ENCODE data around the gene SPATA31D1.
"Not testable (repeated sequence)": the region's sequence is repeated elsewhere in the genome, so short reads cannot be mapped to it uniquely, and the experiment has no call there.

Gene SPATA31D1

GRCh38 chr9:81988472-81988871, at the start of gene SPATA31D1:
SPATA31D1 (plus strand) TSS chr9:81988772; CDS start chr9:81988819, 47 bp downstream.
- not testable (repeated sequence) for H3K36me3 ChIP-seq, H3K4me3 ChIP-seq, H3K9ac ChIP-seq, H3K9me3 ChIP-seq, H3K4me2 ChIP-seq, H3K4me1 ChIP-seq, H3K27ac ChIP-seq, H3K27me3 ChIP-seq, H4K20me1 ChIP-seq

DNA sequence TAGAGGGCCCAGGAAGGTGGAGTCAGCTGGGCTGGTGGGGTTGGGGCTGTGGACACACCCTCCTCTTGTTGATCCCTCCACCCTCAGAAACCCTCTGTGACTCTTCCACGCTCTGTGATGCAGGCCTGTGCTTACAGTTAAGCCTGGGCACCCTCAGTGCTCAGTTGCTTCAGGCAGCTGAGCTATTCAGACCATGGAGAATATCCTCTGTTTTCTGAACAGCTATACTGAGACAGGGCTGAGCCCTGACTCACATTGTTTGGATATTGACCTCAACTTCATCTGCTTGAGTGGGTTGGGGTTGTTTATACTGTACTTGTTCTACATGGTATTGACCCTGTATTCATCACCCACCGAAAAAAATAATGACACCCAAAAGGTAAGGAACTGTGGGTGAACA, 45.2 kb upstream of the SPATA31D1 start, which contains the start of gene SPATA31D3:
SPATA31D3 (plus strand) TSS at position 108 of the 400 bp plus-strand sequence; CDS start at position 194, 86 bp downstream.
- H3K9me3 ChIP-seq, H3K27me3 ChIP-seq, H3K4me1 ChIP-seq, H3K9ac ChIP-seq, H3K36me3 ChIP-seq, H3K27ac ChIP-seq, H3K4me2 ChIP-seq, H4K20me1 ChIP-seq, H3K4me3 ChIP-seq: not testable (repeated sequence)

- H3K4me3 ChIP-seq, H3K4me1 ChIP-seq, H3K4me2 ChIP-seq, H3K36me3 ChIP-seq, H3K9ac ChIP-seq, H4K20me1 ChIP-seq, H3K9me3 ChIP-seq, H3K27ac ChIP-seq, H3K27me3 ChIP-seq: not testable (repeated sequence)
These were observed 39.9 kb upstream of the SPATA31D1 start for GRCh38 chr9:81948650-81949049.

GRCh38 chr9:81953096-81953495, 35.5 kb upstream of the SPATA31D1 start:
- H3K27me3 ChIP-seq, result no peaks in the 10 kb centered on the region
- H3K36me3 ChIP-seq, result no peaks in the 10 kb centered on the region
- no peak overlapping the region for H3K9ac ChIP-seq
- H3K27ac ChIP-seq, result no peak overlapping the region
- H3K9me3 ChIP-seq, result peaks cover 36% of the 10 kb centered on the region
- H3K4me3 ChIP-seq, result no peak overlapping the region
- no peak overlapping the region for H3K4me2 ChIP-seq
- H3K4me1 ChIP-seq, result no peaks in the 10 kb centered on the region
- H4K20me1 ChIP-seq, result no peaks in the 10 kb centered on the region
- no peak for TF ChIP-seq Cebpa-rat (IDR thresholded peaks at IDR 0.05)

GRCh38 chr9:81955625-81956024, 32.9 kb upstream of the SPATA31D1 start:
- Histone ChIP-seq H3K9me3 (peaks cover 36% of the 10 kb centered on the region), H4K20me1 (no peaks in the 10 kb centered on the region), H3K4me1 (no peaks in the 10 kb centered on the region), H3K4me3 (no peak overlapping the region), H3K4me2 (no peak overlapping the region), H3K27ac (no peak overlapping the region), H3K36me3 (no peaks in the 10 kb centered on the region), H3K27me3 (no peaks in the 10 kb centered on the region), H3K9ac (no peak overlapping the region)
- no peak for TF ChIP-seq Cebpa-rat (IDR thresholded peaks at IDR 0.05)

GRCh38 chr9:81964218-81965171, 24.1 kb upstream of the SPATA31D1 start:
- Histone ChIP-seq H3K4me2 (peak overlapping the region; percentile 46), H3K4me1 (peaks cover 14% of the 10 kb centered on the region), H4K20me1 (no peaks in the 10 kb centered on the region), H3K4me3 (no peak overlapping the region), H3K36me3 (no peaks in the 10 kb centered on the region), H3K27ac (no peak overlapping the region), H3K9me3 (peaks cover 10% of the 10 kb centered on the region; the same call in 1 of the 2 replicates), H3K9ac (no peak overlapping the region), H3K27me3 (no peaks in the 10 kb centered on the region; the same call in 1 of the 2 replicates)
- TF ChIP-seq Cebpa-rat (IDR thresholded peaks at IDR 0.05), result no peak

DNA sequence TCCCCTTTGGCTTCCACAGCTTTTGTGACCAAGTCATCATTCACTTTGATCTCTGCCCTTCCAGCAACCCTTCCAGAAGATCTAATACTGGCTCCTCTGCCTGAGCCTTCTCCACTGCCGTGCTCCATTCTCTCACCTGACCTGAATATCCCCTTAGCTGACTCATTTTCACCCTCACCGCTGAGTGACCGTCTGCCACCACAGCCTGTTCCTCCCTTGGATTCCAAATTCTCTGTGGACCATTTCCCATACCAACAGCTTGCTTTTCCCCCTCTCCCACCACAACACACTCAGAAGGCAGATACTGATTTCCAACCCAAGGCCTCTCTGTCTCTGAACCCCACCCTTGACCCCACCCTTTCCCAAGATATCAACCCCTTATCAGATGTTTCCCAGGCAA, 20.5 kb upstream of the SPATA31D1 start:
- Histone ChIP-seq H3K9ac (no peak overlapping the region), H3K4me2 (no peak overlapping the region), H3K36me3 (no peaks in the 10 kb centered on the region), H3K27me3 (no peaks in the 10 kb centered on the region; the same call in 1 of the 2 replicates), H3K9me3 (peaks cover 10% of the 10 kb centered on the region; the same call in 1 of the 2 replicates), H4K20me1 (no peaks in the 10 kb centered on the region), H3K27ac (no peak overlapping the region), H3K4me1 (peaks cover 14% of the 10 kb centered on the region), H3K4me3 (no peak overlapping the region)
- TF ChIP-seq Cebpa-rat (IDR thresholded peaks at IDR 0.05), result no peak

DNA sequence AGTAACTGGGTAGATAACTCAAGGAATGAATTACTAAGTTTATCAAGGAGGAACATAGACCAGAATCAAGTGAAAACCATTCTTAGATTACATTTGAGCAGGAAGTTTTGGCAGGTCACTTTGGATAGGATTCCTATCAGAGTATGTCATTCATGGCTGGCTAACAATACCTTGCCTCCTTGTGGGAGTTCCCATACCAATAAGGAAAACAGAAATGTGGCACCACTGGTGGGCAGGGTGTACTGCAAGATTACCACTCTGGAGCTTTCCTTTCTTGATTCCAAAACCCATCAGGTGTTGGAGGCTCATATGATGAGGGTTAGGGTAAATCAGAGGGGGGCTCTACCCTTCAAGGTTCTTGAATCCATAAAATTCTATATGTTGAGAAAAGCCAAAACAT, 18.6 kb upstream of the SPATA31D1 start:
- no peaks in the 10 kb centered on the region for H3K36me3 ChIP-seq
- no peak for TF ChIP-seq Cebpa-rat (IDR thresholded peaks at IDR 0.05)
- no peaks in the 10 kb centered on the region for H4K20me1 ChIP-seq
- peaks cover 8% of the 10 kb centered on the region for H3K4me1 ChIP-seq
- H3K4me2 ChIP-seq, result no peak overlapping the region
- no peak overlapping the region for H3K4me3 ChIP-seq
- no peak overlapping the region for H3K27ac ChIP-seq
- H3K9me3 ChIP-seq, result peaks cover 16% of the 10 kb centered on the region; the same call in 1 of the 2 replicates
- H3K9ac ChIP-seq, result no peak overlapping the region
- no peaks in the 10 kb centered on the region; the same call in 1 of the 2 replicates for H3K27me3 ChIP-seq

DNA sequence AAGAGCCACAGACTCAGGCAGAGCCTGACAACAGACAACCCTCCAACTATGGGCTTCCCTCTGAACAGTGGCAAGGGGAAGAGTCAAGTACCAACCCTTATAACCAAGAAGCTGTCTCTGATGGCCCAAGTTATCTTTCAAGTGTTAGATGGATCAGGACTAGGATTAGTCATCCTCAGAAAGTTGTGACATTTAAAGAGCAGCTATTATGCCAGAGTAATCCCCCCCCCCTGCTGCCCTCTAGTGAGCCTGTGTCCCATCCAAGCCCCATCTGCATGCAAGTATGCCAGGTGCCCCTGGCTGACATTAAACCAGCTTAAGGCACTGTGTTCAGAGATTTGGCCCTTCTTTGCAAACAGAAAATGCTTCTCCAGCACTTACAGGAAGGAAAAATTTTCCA, 16.8 kb upstream of the SPATA31D1 start:
- no peak for TF ChIP-seq Cebpa-rat (IDR thresholded peaks at IDR 0.05)
- Histone ChIP-seq H3K36me3 (no peaks in the 10 kb centered on the region), H3K4me1 (no peaks in the 10 kb centered on the region)

GRCh38 chr9:81974764-81975163, 13.8 kb upstream of the SPATA31D1 start:
- Histone ChIP-seq H4K20me1 (no peaks in the 10 kb centered on the region), H3K27ac (no peak overlapping the region), H3K4me2 (no peak overlapping the region), H3K4me1 (no peaks in the 10 kb centered on the region), H3K36me3 (no peaks in the 10 kb centered on the region), H3K27me3 (no peaks in the 10 kb centered on the region), H3K9me3 (peaks cover 18% of the 10 kb centered on the region), H3K9ac (no peak overlapping the region), H3K4me3 (no peak overlapping the region)
- TF ChIP-seq Cebpa-rat (IDR thresholded peaks at IDR 0.05), result no peak

More for the DNA sequence above, 16.8 kb upstream of the SPATA31D1 start:
- H3K27me3 ChIP-seq, result no peaks in the 10 kb centered on the region; the same call in 1 of the 2 replicates
- no peak overlapping the region for H3K4me2 ChIP-seq
- H4K20me1 ChIP-seq, result no peaks in the 10 kb centered on the region
- peaks cover 17% of the 10 kb centered on the region for H3K9me3 ChIP-seq
- H3K4me3 ChIP-seq, result no peak overlapping the region
- H3K9ac ChIP-seq, result no peak overlapping the region
- no peak overlapping the region for H3K27ac ChIP-seq

Data from BLaER1 (cell line).